K562 (cell line): ENCODE results near the gene CCDC70. TPM values are rescaled to one million over a fixed set of nuclear protein-coding genes. Genes with fewer than 3 reads are reported as not detected.

ENCODE experiments used
- ARID1B ChIP-seq: fragments of 450-650 bp; IDR thresholded peaks from 2 replicates; pipeline ENCODE4 v1.6.1; 2016; ENCODE audit warnings: antibody characterized with exemption, mild to moderate bottlenecking, inconsistent platforms
- IRF2 ChIP-seq: sonication (generic); formaldehyde crosslinking; IDR thresholded peaks from 2 replicates; pipeline ENCODE4 v1.8.1; 2022; ENCODE audit warnings: mild to moderate bottlenecking, missing genetic modification reagents
- NFATC3 ChIP-seq: fragments of 450-650 bp; IDR thresholded peaks from 2 replicates; pipeline ENCODE4 v1.6.1; 2017; ENCODE audit warnings: mild to moderate bottlenecking
- NFRKB ChIP-seq: fragments of 450-650 bp; IDR thresholded peaks from 2 replicates; pipeline ENCODE4 v1.6.1; 2016; ENCODE audit warnings: low read depth
- U2AF1 ChIP-seq: fragments of 200-400 bp; formaldehyde crosslinking; optimal IDR thresholded peaks from 2 replicates; pipeline ENCODE3; 2017; ENCODE audit warnings: mild to moderate bottlenecking, low read depth, low read length, moderate library complexity
- ZNF253 ChIP-seq: fragments of 250-450 bp; sonication (Bioruptor Pico); conservative IDR thresholded peaks from 2 replicates; pipeline ENCODE4 v1.6.1; 2021; ENCODE audit warnings: mild to moderate bottlenecking
- ZNF507 ChIP-seq: conservative IDR thresholded peaks from 2 replicates; pipeline ENCODE4 v1.6.1; 2017; ENCODE audit warnings: missing genetic modification characterization, missing compliant biosample characterization
- ZNF830 ChIP-seq: fragments of 250-450 bp; sonication (Bioruptor Pico); IDR thresholded peaks from 2 replicates; pipeline ENCODE4 v1.5.0; 2021; ENCODE audit warnings: mild to moderate bottlenecking
- polyA plus RNA-seq, 8 experiments: library from polyadenylated mRNA; depleted of rRNA in 4 of 8; stranded (reverse) in 5 of 8; unstranded in 3 of 8; fragments of >200 nt; fragmentation: Nextera tagmentation in 2 of 8; fragmentation: Illumina TruSeq in 1 of 8; extraction: Ambion mirVana in 2 of 8; extraction: Trizol in 1 of 8; gene quantifications; 2 replicates each; pipeline versions ENCODE4 v1.2.1 to v1.2.3, GENCODE V29; 2011 to 2014; ENCODE audit warnings: inconsistent platforms in 1 of 8, missing spikeins in 1 of 8
- total RNA-seq, 7 experiments: library from RNA; depleted of rRNA in 6 of 7; stranded (reverse); fragments of >200 nt in 6 of 7; fragmentation: Illumina TruSeq in 2 of 7; extraction: Trizol in 2 of 7; gene quantifications; 2 replicates each; pipeline versions ENCODE4 v1.2.1 to v1.2.3, GENCODE V29; 2011 to 2021; ENCODE audit warnings: low replicate concordance in 1 of 7
- TF ChIP-seq, protein P1 (sequence below): fragments of 250-450 bp; sonication (Bioruptor Pico); IDR thresholded peaks from 2 replicates; pipeline ENCODE4 v1.5.0; 2021; ENCODE audit warnings: mild to moderate bottlenecking, moderate library complexity
- TF ChIP-seq, protein P2 (sequence below): IDR thresholded peaks from 2 replicates; pipeline ENCODE4 v1.6.1; 2016; ENCODE audit warnings: missing genetic modification characterization, missing compliant biosample characterization
- TF ChIP-seq, protein P3 (sequence below): sonication (generic); formaldehyde crosslinking; IDR thresholded peaks from 2 replicates; pipeline ENCODE4 v1.8.0; 2023; ENCODE audit warnings: mild to moderate bottlenecking, missing genetic modification reagents
- TF ChIP-seq, protein P4 (sequence below): fragments of 250-450 bp; sonication (Bioruptor Pico); IDR thresholded peaks from 2 replicates; pipeline ENCODE4 v1.8.0; 2022; ENCODE audit warnings: moderate library complexity, mild to moderate bottlenecking, inconsistent platforms
- TF ChIP-seq, protein P5 (sequence below), 2 experiments: fragments of 450-650 bp in 1 of 2; sonication (generic) in 1 of 2; formaldehyde crosslinking in 1 of 2; IDR thresholded peaks in 1 of 2; conservative IDR thresholded peaks in 1 of 2; 2 replicates each; pipeline versions ENCODE4 v1.6.1 to v1.8.1; 2016 to 2023; ENCODE audit warnings: mild to moderate bottlenecking in 2 of 2, moderate library complexity in 2 of 2, inconsistent platforms in 1 of 2, missing genetic modification reagents in 1 of 2

CCDC70 gene
- total and polyA plus RNA-seq, 9 of the 15 experiments (the other 6 are each of a cell fraction or from before 2014, with no cell fraction given), result not detected

DNA sequence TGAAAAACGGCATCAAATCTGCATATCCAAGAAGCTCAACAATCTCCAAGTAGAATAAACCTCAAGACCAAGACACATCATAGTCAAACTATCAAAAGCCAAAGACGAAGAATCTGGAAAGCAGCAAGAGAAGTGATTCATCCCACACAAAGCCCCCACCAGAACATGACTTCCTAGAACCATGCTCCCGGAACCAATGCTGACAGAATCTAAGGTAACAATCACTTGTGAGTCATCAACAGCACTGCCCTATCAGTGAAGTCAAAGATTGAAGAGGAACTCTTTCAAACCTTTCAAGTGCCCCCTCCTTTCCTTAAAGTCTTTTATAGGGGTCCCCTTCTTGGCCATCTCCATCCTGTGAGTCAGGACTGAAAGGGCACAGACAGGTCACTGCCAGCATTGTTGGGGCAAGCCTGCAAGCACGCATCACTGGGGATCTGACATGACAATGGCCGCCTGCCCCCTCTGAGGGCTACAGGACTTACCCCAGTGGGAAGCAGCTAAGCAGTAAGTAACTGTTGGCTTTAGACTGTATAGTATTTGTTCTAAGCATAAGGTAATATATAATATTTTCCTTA is at the start of gene CCDC70 (continued):
- TF ChIP-seq, protein P1, sequence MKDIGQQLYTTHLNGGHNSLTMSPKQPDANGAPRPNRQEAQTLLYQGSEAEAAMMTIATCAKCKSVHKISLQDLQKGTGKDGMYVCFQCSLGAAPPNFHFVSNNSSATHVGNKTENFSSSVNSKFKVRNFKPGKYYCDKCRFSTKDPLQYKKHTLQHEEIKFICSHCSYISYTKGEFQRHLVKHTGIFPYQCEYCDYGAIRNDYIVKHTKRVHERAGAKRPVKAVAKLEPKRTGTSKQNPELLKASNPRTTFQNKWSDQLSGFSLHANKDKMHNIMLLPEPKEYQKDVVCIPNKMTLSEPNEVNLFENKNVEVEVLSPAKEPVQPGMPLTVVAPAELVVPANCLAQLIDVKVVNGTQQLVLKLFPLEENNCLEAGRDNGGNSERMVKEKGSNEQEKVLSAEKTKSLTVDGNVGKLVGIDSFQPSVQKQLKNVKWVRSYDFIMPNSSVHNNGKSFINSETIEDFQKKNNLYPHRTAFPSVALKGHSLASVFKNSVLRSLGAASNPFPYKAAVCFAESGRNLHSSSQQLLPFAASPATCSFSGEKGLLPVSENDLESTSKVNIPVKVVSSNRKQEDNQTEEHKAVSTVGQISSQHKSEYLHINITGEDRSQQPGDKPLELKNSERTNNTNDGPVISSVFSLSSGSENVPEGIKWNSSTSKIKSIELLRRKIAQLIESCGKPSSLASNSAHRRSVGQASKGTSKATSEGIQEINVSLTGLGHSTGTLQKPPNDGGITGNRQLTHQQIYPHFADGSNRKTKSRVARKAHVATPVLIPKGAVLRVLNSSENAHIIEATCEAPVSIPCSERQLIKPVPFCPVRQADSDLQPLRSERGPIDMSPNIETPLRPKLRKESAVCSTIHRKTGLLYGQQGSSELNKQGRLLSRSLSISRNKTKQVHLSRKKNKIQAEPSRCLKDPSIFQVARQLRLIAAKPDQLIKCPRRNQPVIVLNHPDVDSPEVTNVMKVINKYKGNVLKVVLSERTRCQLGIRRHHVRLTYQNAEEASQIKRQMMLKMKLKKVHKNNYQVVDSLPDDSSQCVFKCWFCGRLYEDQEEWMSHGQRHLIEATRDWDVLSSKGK (CRISPR knock-in tag), result no peak
- TF ChIP-seq, protein P2, sequence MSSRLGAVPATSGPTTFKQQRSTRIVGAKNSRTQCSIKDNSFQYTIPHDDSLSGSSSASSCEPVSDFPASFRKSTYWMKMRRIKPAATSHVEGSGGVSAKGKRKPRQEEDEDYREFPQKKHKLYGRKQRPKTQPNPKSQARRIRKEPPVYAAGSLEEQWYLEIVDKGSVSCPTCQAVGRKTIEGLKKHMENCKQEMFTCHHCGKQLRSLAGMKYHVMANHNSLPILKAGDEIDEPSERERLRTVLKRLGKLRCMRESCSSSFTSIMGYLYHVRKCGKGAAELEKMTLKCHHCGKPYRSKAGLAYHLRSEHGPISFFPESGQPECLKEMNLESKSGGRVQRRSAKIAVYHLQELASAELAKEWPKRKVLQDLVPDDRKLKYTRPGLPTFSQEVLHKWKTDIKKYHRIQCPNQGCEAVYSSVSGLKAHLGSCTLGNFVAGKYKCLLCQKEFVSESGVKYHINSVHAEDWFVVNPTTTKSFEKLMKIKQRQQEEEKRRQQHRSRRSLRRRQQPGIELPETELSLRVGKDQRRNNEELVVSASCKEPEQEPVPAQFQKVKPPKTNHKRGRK (tag), result no peak
- TF ChIP-seq ZNF830 (CRISPR knock-in tag), result no peak
- TF ChIP-seq ARID1B, result peak; percentile 57
- TF ChIP-seq ZNF507 (tag), result no peak
- TF ChIP-seq, protein P3, sequence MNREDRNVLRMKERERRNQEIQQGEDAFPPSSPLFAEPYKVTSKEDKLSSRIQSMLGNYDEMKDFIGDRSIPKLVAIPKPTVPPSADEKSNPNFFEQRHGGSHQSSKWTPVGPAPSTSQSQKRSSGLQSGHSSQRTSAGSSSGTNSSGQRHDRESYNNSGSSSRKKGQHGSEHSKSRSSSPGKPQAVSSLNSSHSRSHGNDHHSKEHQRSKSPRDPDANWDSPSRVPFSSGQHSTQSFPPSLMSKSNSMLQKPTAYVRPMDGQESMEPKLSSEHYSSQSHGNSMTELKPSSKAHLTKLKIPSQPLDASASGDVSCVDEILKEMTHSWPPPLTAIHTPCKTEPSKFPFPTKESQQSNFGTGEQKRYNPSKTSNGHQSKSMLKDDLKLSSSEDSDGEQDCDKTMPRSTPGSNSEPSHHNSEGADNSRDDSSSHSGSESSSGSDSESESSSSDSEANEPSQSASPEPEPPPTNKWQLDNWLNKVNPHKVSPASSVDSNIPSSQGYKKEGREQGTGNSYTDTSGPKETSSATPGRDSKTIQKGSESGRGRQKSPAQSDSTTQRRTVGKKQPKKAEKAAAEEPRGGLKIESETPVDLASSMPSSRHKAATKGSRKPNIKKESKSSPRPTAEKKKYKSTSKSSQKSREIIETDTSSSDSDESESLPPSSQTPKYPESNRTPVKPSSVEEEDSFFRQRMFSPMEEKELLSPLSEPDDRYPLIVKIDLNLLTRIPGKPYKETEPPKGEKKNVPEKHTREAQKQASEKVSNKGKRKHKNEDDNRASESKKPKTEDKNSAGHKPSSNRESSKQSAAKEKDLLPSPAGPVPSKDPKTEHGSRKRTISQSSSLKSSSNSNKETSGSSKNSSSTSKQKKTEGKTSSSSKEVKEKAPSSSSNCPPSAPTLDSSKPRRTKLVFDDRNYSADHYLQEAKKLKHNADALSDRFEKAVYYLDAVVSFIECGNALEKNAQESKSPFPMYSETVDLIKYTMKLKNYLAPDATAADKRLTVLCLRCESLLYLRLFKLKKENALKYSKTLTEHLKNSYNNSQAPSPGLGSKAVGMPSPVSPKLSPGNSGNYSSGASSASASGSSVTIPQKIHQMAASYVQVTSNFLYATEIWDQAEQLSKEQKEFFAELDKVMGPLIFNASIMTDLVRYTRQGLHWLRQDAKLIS (CRISPR knock-in tag), result no peak
- TF ChIP-seq, protein P4, sequence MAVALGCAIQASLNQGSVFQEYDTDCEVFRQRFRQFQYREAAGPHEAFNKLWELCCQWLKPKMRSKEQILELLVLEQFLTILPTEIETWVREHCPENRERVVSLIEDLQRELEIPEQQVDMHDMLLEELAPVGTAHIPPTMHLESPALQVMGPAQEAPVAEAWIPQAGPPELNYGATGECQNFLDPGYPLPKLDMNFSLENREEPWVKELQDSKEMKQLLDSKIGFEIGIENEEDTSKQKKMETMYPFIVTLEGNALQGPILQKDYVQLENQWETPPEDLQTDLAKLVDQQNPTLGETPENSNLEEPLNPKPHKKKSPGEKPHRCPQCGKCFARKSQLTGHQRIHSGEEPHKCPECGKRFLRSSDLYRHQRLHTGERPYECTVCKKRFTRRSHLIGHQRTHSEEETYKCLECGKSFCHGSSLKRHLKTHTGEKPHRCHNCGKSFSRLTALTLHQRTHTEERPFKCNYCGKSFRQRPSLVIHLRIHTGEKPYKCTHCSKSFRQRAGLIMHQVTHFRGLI (CRISPR knock-in tag), result no peak
- TF ChIP-seq NFRKB, result no peak
- TF ChIP-seq IRF2, result no peak
- TF ChIP-seq NFATC3, result no peak
- TF ChIP-seq, protein P5, sequence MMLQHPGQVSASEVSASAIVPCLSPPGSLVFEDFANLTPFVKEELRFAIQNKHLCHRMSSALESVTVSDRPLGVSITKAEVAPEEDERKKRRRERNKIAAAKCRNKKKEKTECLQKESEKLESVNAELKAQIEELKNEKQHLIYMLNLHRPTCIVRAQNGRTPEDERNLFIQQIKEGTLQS (IDR thresholded peaks at IDR 0.05), result peak; percentile 85
- TF ChIP-seq, protein P5 (CRISPR knock-in tag; conservative IDR thresholded peaks at IDR 0.05), result no peak
- no peak for TF ChIP-seq U2AF1
- TF ChIP-seq ZNF253 (CRISPR knock-in tag), result no peak
